NOMO-1 (cell line): ENCODE measurements around the gene MARCHF2.

ENCODE experiments used
- DNase-seq, 2 experiments: peaks; one replicate each; lab custom pipeline; 2025; ENCODE audit not compliant: unreplicated experiment in 2 of 2; lab: John Stamatoyannopoulos, UW

The MARCHF2 gene

GRCh38 chr19:8473648-8474476 lies 60.8 kb downstream of the MARCHF2 start:
- peak; percentile 41 to 83 for DNase-seq

- DNase-seq: no peak
Measured at GRCh38 chr19:8475005-8475404, 61.9 kb downstream of the MARCHF2 start.

GRCh38 chr19:8476524-8476923 lies 63.4 kb downstream of the MARCHF2 start:
- DNase-seq: no peak

- no peak for DNase-seq
Measured at GRCh38 chr19:8477889-8478288, 64.8 kb downstream of the MARCHF2 start.

GRCh38 chr19:8478598-8478997 lies 65.5 kb downstream of the MARCHF2 start:
- DNase-seq: no peak

GRCh38 chr19:8481201-8481600 lies 68.1 kb downstream of the MARCHF2 start:
- no peak for DNase-seq

- no peak for DNase-seq
Measured at GRCh38 chr19:8481616-8482015, 68.5 kb downstream of the MARCHF2 start.

- DNase-seq: no peak
Measured at GRCh38 chr19:8482696-8483095, 69.6 kb downstream of the MARCHF2 start.

- no peak for DNase-seq
Measured at GRCh38 chr19:8483165-8483564, 70.1 kb downstream of the MARCHF2 start.

- DNase-seq: no peak
Measured at GRCh38 chr19:8484331-8484894, 71.3 kb downstream of the MARCHF2 start.

- DNase-seq: no peak
Measured at GRCh38 chr19:8485561-8486371, 72.7 kb downstream of the MARCHF2 start.

GRCh38 chr19:8486661-8487136 lies 73.6 kb downstream of the MARCHF2 start:
- DNase-seq: no peak

GRCh38 chr19:8487137-8487851 lies 74.2 kb downstream of the MARCHF2 start:
- peak; percentile 96 to 98 for DNase-seq

- DNase-seq: no peak
Measured at GRCh38 chr19:8488365-8488764, 75.3 kb downstream of the MARCHF2 start.
